Measurements from ENCODE around the gene WBP2.
"Not testable (repeated sequence)": the region's sequence is repeated elsewhere in the genome, so short reads cannot be mapped to it uniquely, and the experiment has no call there.

WBP2 gene

GRCh38 chr17:75868730-75869281, 13.7 kb upstream of the WBP2 start:
- not testable (repeated sequence) for DNase-seq (ENCODE audit: low read depth)

GRCh38 chr17:75865404-75866188, 10.5 kb upstream of the WBP2 start:
- not testable (repeated sequence) for DNase-seq (ENCODE audit: low read depth)

GRCh38 chr17:75864887-75865286, 9.8 kb upstream of the WBP2 start:
- DNase-seq (ENCODE audit: low read depth): not testable (repeated sequence)

GRCh38 chr17:75864448-75864871, 9.3 kb upstream of the WBP2 start:
- DNase-seq (ENCODE audit: low read depth): peak; percentile 70

- peak; percentile 31 for DNase-seq (ENCODE audit: low read depth)
These were observed 6.8 kb upstream of the WBP2 start for GRCh38 chr17:75861927-75862317.

- not testable (repeated sequence) for DNase-seq (ENCODE audit: low read depth)
These were observed 4.2 kb upstream of the WBP2 start for GRCh38 chr17:75859358-75859757.

- no peak for DNase-seq (ENCODE audit: low read depth)
These were observed 1.1 kb upstream of the WBP2 start for GRCh38 chr17:75856062-75856756.

GRCh38 chr17:75854881-75855309, 240 bp downstream of the WBP2 start:
- no peak for DNase-seq (ENCODE audit: low read depth)

GRCh38 chr17:75854101-75854748, 910 bp downstream of the WBP2 start:
- DNase-seq (ENCODE audit: low read depth): peak; percentile 85

- peak; percentile 81 for DNase-seq (ENCODE audit: low read depth)
These were observed 1.7 kb downstream of the WBP2 start for GRCh38 chr17:75853433-75853832.

GRCh38 chr17:75851693-75851991, 3.5 kb downstream of the WBP2 start:
- not testable (repeated sequence) for DNase-seq (ENCODE audit: low read depth)

- DNase-seq (ENCODE audit: low read depth): no peak
These were observed 4.0 kb downstream of the WBP2 start for GRCh38 chr17:75850928-75851692.

GRCh38 chr17:75849724-75850123, 5.4 kb downstream of the WBP2 start:
- no peak for DNase-seq (ENCODE audit: low read depth)

GRCh38 chr17:75849279-75849646, 5.9 kb downstream of the WBP2 start:
- DNase-seq (ENCODE audit: low read depth): no peak

- peak; percentile 36 for DNase-seq (ENCODE audit: low read depth)
These were observed 6.4 kb downstream of the WBP2 start for GRCh38 chr17:75848523-75849278.

- no peak for DNase-seq (ENCODE audit: low read depth)
These were observed 7.3 kb downstream of the WBP2 start for GRCh38 chr17:75847614-75848522.

- DNase-seq (ENCODE audit: low read depth): no peak
These were observed 8.2 kb downstream of the WBP2 start for GRCh38 chr17:75846692-75847613.

- DNase-seq (ENCODE audit: low read depth): no peak
These were observed 9.0 kb downstream of the WBP2 start for GRCh38 chr17:75845933-75846691.

All from EH (cell line).